SJCRH30 (cell line): Measurements from ENCODE around the gene KCNJ10. TPM values are rescaled to one million over a fixed set of nuclear protein-coding genes. Genes with fewer than 3 reads are reported as not detected.

Experiments used
- DNase-seq, 2 experiments: peaks; one replicate each; pipeline ENCODE4 v3.0.0-alpha.2; 2015 to 2020
- H3K27ac ChIP-seq: fragments of 250-450 bp; sonication (Bioruptor Pico); 2 replicates; pipeline ENCODE4 v1.5.1; 2020; ENCODE audit warnings: mild to moderate bottlenecking, moderate library complexity
- H3K27me3 ChIP-seq: fragments of 250-450 bp; sonication (Bioruptor Pico); 2 replicates; pipeline ENCODE4 v1.5.1; 2020; ENCODE audit warnings: mild to moderate bottlenecking, moderate library complexity
- H3K36me3 ChIP-seq: fragments of 250-450 bp; sonication (Bioruptor Pico); 2 replicates; pipeline ENCODE4 v1.5.1; 2020; ENCODE audit warnings: mild to moderate bottlenecking, moderate library complexity
- H3K4me1 ChIP-seq: fragments of 250-450 bp; sonication (Bioruptor Pico); 2 replicates; pipeline ENCODE4 v1.5.1; 2020; ENCODE audit warnings: mild to moderate bottlenecking, moderate library complexity
- H3K4me3 ChIP-seq: fragments of 250-450 bp; sonication (Bioruptor Pico); 2 replicates; pipeline ENCODE4 v1.5.1; 2020; ENCODE audit warnings: mild to moderate bottlenecking, moderate library complexity
- H3K9me3 ChIP-seq: fragments of 250-450 bp; sonication (Bioruptor Pico); replicated peaks from 2 replicates; pipeline ENCODE4 v1.5.1; 2020; ENCODE audit warnings: mild to moderate bottlenecking, moderate library complexity
- total RNA-seq: library from RNA; depleted of rRNA; stranded (reverse); fragments of >200 nt; shearing (Covaris generic); gene quantifications from 2 replicates; pipeline ENCODE4 v1.2.3, GENCODE V29; 2014

KCNJ10 gene
- total RNA-seq, 1 experiment from 2014 or later = 0.14 TPM

DNA sequence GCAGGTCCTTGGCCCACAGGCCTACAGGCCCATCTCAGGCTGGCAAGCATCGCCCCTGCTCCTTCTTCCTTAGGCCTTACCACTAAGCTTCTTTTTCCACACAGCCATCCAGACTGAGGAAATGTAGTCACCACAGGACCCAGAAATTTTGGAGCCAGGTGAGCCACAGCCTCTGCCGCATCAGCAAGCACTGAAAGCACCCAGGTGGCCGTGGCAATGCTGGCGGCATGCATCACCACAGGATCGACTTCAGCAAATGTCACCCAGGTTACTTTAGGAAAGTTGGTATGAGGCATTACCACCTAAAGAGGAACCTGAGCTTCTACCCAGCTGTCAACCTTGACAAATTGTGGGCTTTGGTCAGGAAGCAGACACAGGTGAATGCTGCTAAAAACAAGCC lies 49.8 kb downstream of the KCNJ10 start:
- no peaks in the 10 kb centered on the region for H3K4me1 ChIP-seq
- H3K4me3 ChIP-seq = no peak overlapping the region
- H3K9me3 ChIP-seq = no peaks in the 10 kb centered on the region
- no peaks in the 10 kb centered on the region for H3K36me3 ChIP-seq
- no peaks in the 10 kb centered on the region; the same call in 1 of the 2 replicates for H3K27me3 ChIP-seq
- no peak for DNase-seq
- H3K27ac ChIP-seq = no peak overlapping the region

DNA sequence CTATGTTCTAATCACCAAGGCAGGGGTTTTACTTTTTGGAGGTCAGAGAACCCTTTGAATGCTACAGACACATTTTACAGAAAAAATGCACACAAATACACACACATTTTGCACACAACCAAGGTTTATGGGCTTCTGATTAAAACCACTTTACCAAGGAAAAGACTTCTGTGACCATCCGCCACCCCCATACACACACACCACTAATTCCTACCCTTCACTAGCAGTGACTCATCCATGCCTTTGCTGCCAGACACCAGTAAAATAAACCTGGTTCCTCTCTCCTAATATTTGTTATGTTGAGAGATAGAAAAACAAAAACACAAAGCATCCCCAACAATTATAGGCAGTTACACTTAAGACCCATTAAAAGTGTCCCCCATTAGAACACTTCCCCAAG lies 51.1 kb downstream of the KCNJ10 start:
- Histone ChIP-seq H3K9me3 (no peaks in the 10 kb centered on the region), H3K4me1 (no peaks in the 10 kb centered on the region), H3K27ac (no peak overlapping the region), H3K4me3 (no peak overlapping the region), H3K27me3 (no peaks in the 10 kb centered on the region; the same call in 1 of the 2 replicates), H3K36me3 (no peaks in the 10 kb centered on the region)
- no peak for DNase-seq

DNA sequence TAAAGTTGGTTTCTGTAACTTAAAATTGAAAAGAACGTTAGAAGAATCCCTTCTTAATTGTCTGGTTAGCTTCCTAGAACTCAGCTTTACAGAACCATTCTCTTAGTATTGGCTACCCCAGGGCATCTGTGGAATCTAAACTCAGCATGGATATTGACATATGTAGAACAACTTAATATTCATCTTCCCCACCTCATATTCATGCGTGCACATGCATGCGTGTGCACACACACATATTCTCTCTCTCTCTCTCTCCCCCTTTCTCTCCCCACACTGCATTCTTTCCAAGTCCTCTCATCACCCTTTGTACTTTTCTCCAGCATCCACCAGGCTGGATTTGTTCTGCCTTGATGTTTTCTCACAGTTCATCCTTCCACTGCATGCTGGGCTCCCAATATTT lies 51.6 kb downstream of the KCNJ10 start:
- H3K27me3 ChIP-seq = no peaks in the 10 kb centered on the region; the same call in 1 of the 2 replicates
- DNase-seq = no peak
- H3K4me1 ChIP-seq = no peaks in the 10 kb centered on the region
- H3K4me3 ChIP-seq = no peak overlapping the region
- H3K9me3 ChIP-seq = no peaks in the 10 kb centered on the region
- H3K27ac ChIP-seq = no peak overlapping the region
- H3K36me3 ChIP-seq = no peaks in the 10 kb centered on the region

DNA sequence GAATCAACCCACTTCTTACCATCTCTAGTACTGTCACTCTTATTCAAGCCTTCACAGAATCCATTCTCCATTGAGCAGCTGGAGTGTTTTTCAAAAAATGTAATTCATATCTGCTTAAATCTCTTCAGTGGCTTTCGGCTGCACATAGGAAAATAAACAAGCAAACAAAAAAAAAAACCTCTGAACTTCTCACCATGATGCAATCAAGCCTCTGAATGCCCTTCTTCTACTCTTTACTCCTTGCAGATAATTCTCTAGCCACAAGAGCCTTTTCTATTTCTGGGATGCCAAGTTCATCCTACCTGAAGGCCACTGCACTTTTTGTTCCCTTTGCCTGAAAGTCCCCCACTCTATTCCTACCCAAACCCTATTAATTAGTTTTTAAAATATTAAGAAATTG lies 52.4 kb downstream of the KCNJ10 start:
- DNase-seq = no peak
- H3K4me1 ChIP-seq = no peaks in the 10 kb centered on the region
- H3K36me3 ChIP-seq = no peaks in the 10 kb centered on the region
- no peak overlapping the region for H3K4me3 ChIP-seq
- H3K27ac ChIP-seq = no peak overlapping the region
- peaks cover 2% of the 10 kb centered on the region; the same call in 1 of the 2 replicates for H3K27me3 ChIP-seq
- H3K9me3 ChIP-seq = no peaks in the 10 kb centered on the region

DNA sequence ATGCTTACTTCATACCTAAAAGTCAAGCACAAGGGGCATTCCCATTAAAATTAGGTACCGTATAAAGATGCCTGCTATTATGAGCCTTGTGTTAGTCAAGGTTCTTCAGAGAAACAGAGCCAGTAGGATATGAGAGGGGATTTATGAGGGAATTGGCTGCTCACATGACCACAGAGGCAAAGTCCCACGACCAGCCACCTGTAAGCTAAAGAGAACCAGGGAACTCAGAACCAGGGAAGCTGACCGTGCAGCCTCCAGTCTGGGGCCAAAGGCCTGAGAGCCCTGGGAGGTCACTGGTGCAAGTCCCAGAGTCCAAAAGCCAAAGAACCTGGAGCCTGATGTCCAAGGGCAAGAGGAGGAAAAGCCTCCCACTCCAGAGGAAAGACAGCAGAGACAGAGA lies 58.2 kb downstream of the KCNJ10 start:
- no peak overlapping the region for H3K27ac ChIP-seq
- H3K4me3 ChIP-seq = no peak overlapping the region
- peaks cover 2% of the 10 kb centered on the region; the same call in 1 of the 2 replicates for H3K27me3 ChIP-seq
- H3K9me3 ChIP-seq = no peaks in the 10 kb centered on the region
- DNase-seq = no peak
- H3K36me3 ChIP-seq = no peaks in the 10 kb centered on the region
- no peaks in the 10 kb centered on the region for H3K4me1 ChIP-seq

DNA sequence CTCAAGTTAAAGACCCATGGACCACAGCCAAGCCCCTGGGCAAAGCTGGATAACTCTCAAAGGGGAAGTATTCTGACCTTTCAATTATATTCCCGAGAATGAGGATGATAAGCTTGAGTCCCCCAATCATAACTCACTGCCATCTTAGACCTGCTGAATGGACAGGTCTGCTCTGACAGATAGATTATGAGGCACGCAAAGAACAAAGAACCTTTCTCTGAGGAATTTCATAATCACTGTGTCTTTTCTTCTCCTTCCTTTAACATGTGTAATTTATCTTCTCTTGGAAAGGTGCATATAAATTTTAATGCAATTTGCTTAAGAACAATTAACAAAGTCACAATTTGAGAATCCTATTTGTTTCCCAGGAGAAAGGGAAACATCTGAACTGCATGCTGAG lies 60.2 kb downstream of the KCNJ10 start:
- H3K4me1 ChIP-seq = no peaks in the 10 kb centered on the region
- DNase-seq = no peak
- peaks cover 2% of the 10 kb centered on the region; the same call in 1 of the 2 replicates for H3K27me3 ChIP-seq
- no peaks in the 10 kb centered on the region for H3K9me3 ChIP-seq
- H3K4me3 ChIP-seq = no peak overlapping the region
- H3K36me3 ChIP-seq = no peaks in the 10 kb centered on the region
- no peak overlapping the region for H3K27ac ChIP-seq

DNA sequence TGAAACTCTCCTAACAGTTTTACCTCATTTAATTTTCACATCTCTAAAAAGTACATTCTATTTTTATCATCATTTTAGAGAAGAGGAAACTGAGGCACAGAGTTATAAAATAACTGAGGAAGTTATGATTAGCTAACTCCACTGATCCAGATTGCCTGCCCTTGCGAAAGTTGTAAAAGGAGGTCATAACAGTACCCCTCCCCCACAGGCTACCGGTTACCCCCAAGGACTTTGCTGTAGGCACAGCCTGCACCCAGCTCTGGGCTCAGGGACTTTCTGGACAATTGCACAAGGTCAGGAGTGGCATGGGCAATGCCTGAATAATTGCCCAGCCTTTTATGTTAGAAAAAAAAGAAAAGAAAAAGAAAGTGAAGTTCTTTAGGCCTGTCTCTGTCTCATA lies 60.9 kb downstream of the KCNJ10 start:
- no peak overlapping the region for H3K4me3 ChIP-seq
- H3K9me3 ChIP-seq = no peaks in the 10 kb centered on the region
- no peak for DNase-seq
- H3K4me1 ChIP-seq = no peaks in the 10 kb centered on the region
- peaks cover 2% of the 10 kb centered on the region; the same call in 1 of the 2 replicates for H3K27me3 ChIP-seq
- no peak overlapping the region for H3K27ac ChIP-seq
- H3K36me3 ChIP-seq = no peaks in the 10 kb centered on the region

DNA sequence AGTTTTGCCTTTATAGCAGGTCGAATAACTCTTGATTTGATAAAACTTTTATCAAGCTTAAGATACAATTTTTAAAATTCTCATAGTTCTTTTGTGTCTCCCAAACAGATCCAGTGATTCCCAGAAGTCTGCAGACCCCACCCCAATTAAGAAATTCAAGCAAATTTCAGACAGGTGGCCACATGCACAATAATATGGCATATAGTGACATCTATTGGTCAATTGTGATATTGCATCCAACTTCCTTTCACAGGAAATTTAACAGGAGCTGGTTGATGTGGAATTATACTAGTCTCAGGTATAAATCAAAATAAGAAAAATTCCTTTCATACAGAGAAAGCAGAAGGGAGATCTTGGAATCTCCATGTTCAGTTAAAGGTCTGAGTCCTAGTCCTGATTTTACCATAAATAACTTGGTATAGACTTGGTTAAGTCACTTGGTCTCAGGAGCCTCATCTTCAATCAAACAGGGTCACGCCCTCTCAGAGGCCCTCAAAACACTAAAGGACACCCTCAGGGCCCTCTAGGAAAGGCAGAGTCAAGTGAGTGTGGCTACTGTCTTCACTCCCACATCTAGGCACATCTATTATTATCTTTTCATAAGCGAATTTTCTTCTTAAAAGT lies 62.3 kb downstream of the KCNJ10 start:
- no peak overlapping the region for H3K27ac ChIP-seq
- H3K36me3 ChIP-seq = no peaks in the 10 kb centered on the region
- H3K4me1 ChIP-seq = no peaks in the 10 kb centered on the region
- H3K27me3 ChIP-seq = peaks cover 2% of the 10 kb centered on the region; the same call in 1 of the 2 replicates
- H3K9me3 ChIP-seq = no peaks in the 10 kb centered on the region
- peak in 1 of 2 experiments; percentile 60 for DNase-seq
- no peak overlapping the region for H3K4me3 ChIP-seq

DNA sequence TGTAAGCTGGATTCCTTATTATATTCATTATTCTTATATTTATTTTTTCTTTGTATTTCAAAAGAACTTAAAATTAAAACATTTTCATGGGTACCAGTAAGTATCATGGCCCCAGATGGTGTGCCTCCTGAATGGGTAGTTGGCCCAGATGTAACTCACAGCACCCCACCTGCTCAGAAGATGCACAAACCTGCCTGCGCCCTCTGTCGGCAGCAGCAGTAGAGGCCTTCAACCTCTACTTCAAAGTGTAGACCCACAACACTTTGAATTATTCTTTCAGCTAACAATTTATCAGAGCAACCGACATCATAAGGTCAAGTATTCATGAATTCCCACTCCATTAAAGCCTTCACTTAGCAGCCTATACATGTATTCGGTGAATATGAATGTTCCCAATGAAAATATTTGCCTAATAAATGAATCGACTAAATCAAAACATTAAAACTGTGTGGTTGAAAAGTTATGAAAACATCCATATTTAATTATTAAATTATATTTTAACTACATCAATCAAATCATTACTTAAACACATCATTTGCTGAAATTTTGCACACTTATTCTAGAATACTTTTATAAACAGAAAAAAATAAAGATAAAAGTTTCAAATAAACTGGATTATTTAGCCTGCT lies 63.5 kb downstream of the KCNJ10 start:
- no peaks in the 10 kb centered on the region for H3K36me3 ChIP-seq
- no peak overlapping the region for H3K4me3 ChIP-seq
- no peaks in the 10 kb centered on the region for H3K9me3 ChIP-seq
- H3K27ac ChIP-seq = no peak overlapping the region
- H3K4me1 ChIP-seq = no peaks in the 10 kb centered on the region
- DNase-seq = peak; percentile 56 to 75
- no peaks in the 10 kb centered on the region for H3K27me3 ChIP-seq

DNA sequence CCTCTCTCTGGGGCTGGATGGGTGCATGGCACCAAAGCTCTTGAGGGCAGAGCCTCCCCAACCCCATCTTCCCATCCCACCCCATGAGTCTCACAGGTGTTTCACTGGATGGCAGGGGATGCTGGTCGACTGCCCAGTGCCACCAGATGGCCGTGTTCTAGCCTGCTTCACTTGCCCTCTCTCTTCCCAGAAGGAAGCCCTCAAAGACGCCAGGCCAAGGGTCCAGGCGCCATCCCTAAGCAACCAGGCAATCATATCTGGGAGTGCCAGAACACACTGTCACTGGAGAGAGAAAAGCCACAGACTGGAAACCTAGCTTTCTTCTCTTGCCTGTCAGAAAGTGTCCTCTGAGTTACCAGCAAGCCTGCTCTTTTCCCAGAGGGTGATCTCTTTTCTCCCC lies 64.9 kb downstream of the KCNJ10 start:
- H3K4me3 ChIP-seq = no peak overlapping the region
- H3K36me3 ChIP-seq = no peaks in the 10 kb centered on the region
- H3K4me1 ChIP-seq = no peaks in the 10 kb centered on the region
- no peak overlapping the region for H3K27ac ChIP-seq
- H3K9me3 ChIP-seq = no peaks in the 10 kb centered on the region
- H3K27me3 ChIP-seq = no peaks in the 10 kb centered on the region
- DNase-seq = no peak

DNA sequence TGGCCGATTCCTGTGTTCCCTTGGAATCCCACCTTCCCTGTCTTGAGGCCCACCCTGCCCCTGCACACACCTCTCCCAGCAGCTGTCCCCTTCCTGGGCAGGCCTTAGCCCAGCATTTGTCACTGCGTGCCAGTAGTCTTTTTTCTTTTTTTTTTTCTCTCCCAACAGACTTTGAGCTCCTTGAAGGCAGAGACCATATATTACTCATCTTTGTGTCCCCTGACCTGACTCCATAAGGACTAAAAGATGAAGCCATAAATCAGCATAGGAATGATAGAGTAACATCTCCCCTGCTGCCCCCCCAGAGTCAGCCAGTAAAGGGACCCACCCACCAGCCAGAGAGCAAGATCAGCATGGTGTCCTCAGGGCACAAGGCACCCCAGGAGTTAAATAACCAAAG lies 65.5 kb downstream of the KCNJ10 start:
- H3K27ac ChIP-seq = no peak overlapping the region
- no peak overlapping the region for H3K4me3 ChIP-seq
- peaks cover 3% of the 10 kb centered on the region; the same call in 1 of the 2 replicates for H3K27me3 ChIP-seq

DNA sequence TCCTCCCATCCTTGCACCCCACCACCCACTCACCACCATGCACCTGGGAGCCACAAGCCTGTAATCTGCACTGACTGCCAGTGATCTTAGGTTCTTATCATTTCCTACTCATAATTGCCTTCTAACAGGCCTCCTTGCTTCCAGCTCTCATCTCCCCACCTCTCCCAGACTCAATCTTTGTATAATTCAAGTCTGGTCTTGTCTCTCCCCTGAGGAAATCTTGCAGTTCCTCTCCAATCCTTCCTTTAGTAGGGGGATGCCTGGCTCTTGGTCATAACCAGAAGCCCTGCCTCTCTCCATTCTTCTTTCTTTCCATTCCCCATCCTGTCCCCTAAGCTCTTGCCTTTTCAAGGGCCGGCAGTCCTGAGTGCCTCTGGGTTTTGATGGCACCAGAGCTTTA lies 66.0 kb downstream of the KCNJ10 start:
- Histone ChIP-seq H3K4me1 (no peaks in the 10 kb centered on the region), H3K27me3 (peaks cover 3% of the 10 kb centered on the region; the same call in 1 of the 2 replicates), H3K36me3 (no peaks in the 10 kb centered on the region), H3K27ac (no peak overlapping the region), H3K4me3 (no peak overlapping the region), H3K9me3 (no peaks in the 10 kb centered on the region)
- no peak for DNase-seq

More for the DNA sequence above, 65.5 kb downstream of the KCNJ10 start:
- Histone ChIP-seq H3K4me1 (no peaks in the 10 kb centered on the region), H3K9me3 (no peaks in the 10 kb centered on the region), H3K36me3 (no peaks in the 10 kb centered on the region)
- no peak for DNase-seq

DNA sequence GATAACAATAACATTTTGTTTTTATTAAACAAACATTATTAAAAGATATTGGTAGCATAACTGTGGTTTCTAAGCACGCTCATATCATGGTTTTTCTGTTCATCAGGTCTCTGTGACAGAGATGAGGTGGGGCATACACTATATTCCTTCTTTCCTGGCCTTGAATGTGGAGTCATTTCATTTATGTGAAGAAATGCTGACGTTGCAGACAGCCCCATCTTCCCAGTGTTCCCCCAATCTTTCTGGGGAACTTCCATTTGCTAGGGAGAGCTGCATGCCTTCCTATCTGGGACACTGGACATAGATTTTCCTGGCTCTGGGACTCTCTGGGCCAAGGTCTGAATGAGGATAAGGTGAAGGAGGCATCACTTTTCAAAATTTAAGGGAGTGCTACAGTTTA lies 68.5 kb downstream of the KCNJ10 start:
- H3K9me3 ChIP-seq = no peaks in the 10 kb centered on the region
- no peak overlapping the region for H3K27ac ChIP-seq
- no peaks in the 10 kb centered on the region for H3K4me1 ChIP-seq
- DNase-seq = no peak
- H3K36me3 ChIP-seq = no peaks in the 10 kb centered on the region
- H3K4me3 ChIP-seq = no peak overlapping the region
- peaks cover 3% of the 10 kb centered on the region; the same call in 1 of the 2 replicates for H3K27me3 ChIP-seq

DNA sequence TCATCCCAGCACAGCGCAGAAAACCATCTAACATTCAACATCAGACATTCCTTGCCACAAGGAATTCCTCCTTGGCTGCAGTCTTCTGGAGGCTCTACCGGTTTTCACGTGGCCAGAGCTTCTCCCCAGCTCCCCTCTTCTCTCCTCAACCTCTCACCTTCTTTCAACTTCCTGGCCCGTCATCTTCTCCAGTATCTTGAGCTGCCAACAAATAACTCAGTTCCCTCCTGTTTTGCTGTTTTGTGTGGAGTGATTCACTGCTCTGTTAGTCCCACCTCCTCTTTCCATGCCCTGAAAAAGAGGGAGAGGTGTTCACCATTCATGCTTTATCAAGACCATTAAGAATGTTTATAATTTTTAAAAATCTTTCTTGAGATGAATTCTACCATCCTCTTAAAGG lies 70.8 kb downstream of the KCNJ10 start:
- DNase-seq = no peak
- Histone ChIP-seq H3K4me3 (no peak overlapping the region), H3K9me3 (no peaks in the 10 kb centered on the region), H3K27ac (no peak overlapping the region), H3K36me3 (no peaks in the 10 kb centered on the region), H3K4me1 (no peaks in the 10 kb centered on the region), H3K27me3 (peaks cover 3% of the 10 kb centered on the region; the same call in 1 of the 2 replicates)

DNA sequence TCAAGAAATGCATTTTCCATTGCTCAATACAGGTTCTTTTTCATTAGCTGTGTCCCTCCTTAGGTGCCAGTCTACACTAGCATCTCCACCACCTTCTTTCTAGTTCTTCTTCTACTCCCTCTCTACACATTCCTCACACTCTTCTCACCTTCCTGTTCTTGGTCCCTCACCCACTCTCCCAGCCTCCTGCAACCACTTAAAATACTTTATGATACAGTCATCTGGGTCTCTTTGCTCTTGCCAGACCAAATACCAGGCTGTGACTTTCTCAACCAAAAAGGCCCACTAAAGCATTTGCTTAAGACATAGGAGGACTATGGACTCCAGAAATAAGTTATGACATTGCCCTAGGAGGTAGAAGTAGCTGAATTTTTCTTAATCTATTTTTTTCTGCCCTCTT lies 73.3 kb downstream of the KCNJ10 start:
- DNase-seq = no peak
- Histone ChIP-seq H3K4me3 (no peak overlapping the region), H3K9me3 (0 out of 2 replicates have a peak, but pooled peaks cover 1% of the 10 kb centered on the region), H3K4me1 (no peaks in the 10 kb centered on the region), H3K36me3 (no peaks in the 10 kb centered on the region), H3K27ac (no peak overlapping the region), H3K27me3 (peaks cover 3% of the 10 kb centered on the region; the same call in 1 of the 2 replicates)
